Panc1 (cell line): ENCODE measurements around the gene THBS2. TPM values are rescaled to one million over a fixed set of nuclear protein-coding genes. Genes with fewer than 3 reads are reported as not detected.

Source experiments
- ATAC-seq: fragments of 200-7000 bp; cut with Tn5 transposase; 2 replicates; pipeline ENCODE4 v1.9.1; 2020; ENCODE audit warnings: mild to moderate bottlenecking, moderate library complexity
- BruUV-seq: library from RNA; stranded (reverse); fragments of 400-500 nt; replicated peaks from 2 replicates; lab custom pipeline; 2021; lab: Mats Ljungman, UMichigan
- CTCF ChIA-PET: fragments of 300-600 bp; sonication (Branson Sonifier 250); formaldehyde crosslinking; loops from one replicate; lab custom pipeline; 2022; ENCODE audit warnings: antibody characterized with exemption; lab: Charles Lee
- POLR2A ChIA-PET: fragments of 300-600 bp; sonication (Branson Sonifier 250); formaldehyde crosslinking; loops from one replicate; lab custom pipeline; 2022; ENCODE audit warnings: antibody characterized with exemption; lab: Charles Lee
- DNase-seq: peaks from one replicate; pipeline ENCODE4 v3.0.0-alpha.2; 2010; ENCODE audit warnings: low read depth, low spot score
- H3K27ac ChIP-seq: 2 replicates; pipeline ENCODE4 v1.5.1; 2011; ENCODE audit warnings: mild to moderate bottlenecking, low read length, inconsistent platforms
- H3K27me3 ChIP-seq: fragments of 200-500 bp; sonication (Bioruptor generic); 2 replicates; pipeline ENCODE4 v1.6.0; 2014; ENCODE audit warnings: low read length, inconsistent platforms; ENCODE audit not compliant: control insufficient read depth, insufficient read depth
- H3K36me3 ChIP-seq: fragments of 200-500 bp; sonication (Bioruptor generic); 2 replicates; pipeline ENCODE4 v1.5.1; 2014; ENCODE audit warnings: inconsistent platforms, mild to moderate bottlenecking, low read length, moderate library complexity; ENCODE audit not compliant: control insufficient read depth, insufficient read depth
- H3K4me1 ChIP-seq: 2 replicates; pipeline ENCODE4 v1.5.1; 2011; ENCODE audit warnings: inconsistent platforms, mild to moderate bottlenecking, low read length, moderate library complexity; ENCODE audit not compliant: control insufficient read depth, insufficient read depth
- H3K4me3 ChIP-seq, 2 experiments: 2 replicates each; pipeline ENCODE4 v1.5.1; 2011 to 2012; ENCODE audit warnings: low read depth in 2 of 2, low read length in 2 of 2, mild to moderate bottlenecking in 2 of 2, inconsistent platforms in 1 of 2, moderate library complexity in 1 of 2
- H3K9me3 ChIP-seq: fragments of 200-500 bp; sonication (Bioruptor generic); 2 replicates; pipeline ENCODE4 v1.5.1; 2014; ENCODE audit warnings: low read depth, mild to moderate bottlenecking, inconsistent platforms, low read length, moderate library complexity; ENCODE audit not compliant: control insufficient read depth, insufficient read depth
- POLR2AphosphoS5 ChIP-seq: IDR thresholded peaks from 2 replicates; pipeline ENCODE4 v1.6.1; 2012; ENCODE audit warnings: mild to moderate bottlenecking, low read depth, low read length, moderate library complexity
- SIN3A ChIP-seq: IDR thresholded peaks from 2 replicates; pipeline ENCODE4 v1.6.1; 2012; ENCODE audit warnings: low read depth, mild to moderate bottlenecking, low read length, moderate library complexity, borderline replicate concordance; ENCODE audit not compliant: insufficient read depth
- TCF7L2 ChIP-seq: IDR thresholded peaks from 2 replicates; pipeline ENCODE4 v1.6.1; 2011; ENCODE audit warnings: mild to moderate bottlenecking, low read depth, low read length, inconsistent platforms
- in situ Hi-C: cut with HindIII; loops from 2 replicates; pipeline ENCODE4 v1.10.0; 2016; ENCODE audit warnings: low sequenced_read_pairs, low pct_unique_long_range_greater_than_20kb
- intact Hi-C: fragments of 100-400 bp; cut with micrococcal nuclease; formaldehyde crosslinking; loops from one replicate; pipeline ENCODE4 v1.10.0; 2022; ENCODE audit not compliant: unreplicated experiment
- total RNA-seq: library from RNA; stranded (reverse); gene quantifications from one replicate; pipeline ENCODE4 v1.2.1, GENCODE V29; 2021; ENCODE audit not compliant: unreplicated experiment
- TF ChIP-seq, protein P1 (sequence below): fragments of 450-650 bp; IDR thresholded peaks from 2 replicates; pipeline ENCODE4 v1.5.1; 2017; ENCODE audit warnings: mild to moderate bottlenecking
- TF ChIP-seq, protein P2 (sequence below), 2 experiments: IDR thresholded peaks; 2 replicates each; pipeline ENCODE4 v1.6.1; 2011 to 2012; ENCODE audit warnings: low read depth in 2 of 2, control low read depth in 1 of 2, low read length in 1 of 2, mild to moderate bottlenecking in 1 of 2, moderate library complexity in 1 of 2; ENCODE audit not compliant: insufficient read depth in 1 of 2

THBS2 gene
- total RNA-seq, 1 experiment from 2014 or later: 0.05 TPM

GRCh38 chr6:169217972-169218371, 35.7 kb downstream of the THBS2 start:
- Histone ChIP-seq H3K9me3 (no peaks in the 10 kb centered on the region), H3K27ac (no peak overlapping the region), H3K4me3 (no peak overlapping the region), H3K27me3 (no peaks in the 10 kb centered on the region), H3K4me1 (0 out of 2 replicates have a peak, but pooled peaks cover 3% of the 10 kb centered on the region), H3K36me3 (no peaks in the 10 kb centered on the region)
- POLR2A ChIA-PET: no interaction called here
- intact Hi-C loops: no loop called here
- DNase-seq (no peak), ATAC-seq (no peak)
- CTCF ChIA-PET: no interaction called here
- TF ChIP-seq TCF7L2: no peak
- TF ChIP-seq POLR2AphosphoS5: no peak
- TF ChIP-seq, protein P1, sequence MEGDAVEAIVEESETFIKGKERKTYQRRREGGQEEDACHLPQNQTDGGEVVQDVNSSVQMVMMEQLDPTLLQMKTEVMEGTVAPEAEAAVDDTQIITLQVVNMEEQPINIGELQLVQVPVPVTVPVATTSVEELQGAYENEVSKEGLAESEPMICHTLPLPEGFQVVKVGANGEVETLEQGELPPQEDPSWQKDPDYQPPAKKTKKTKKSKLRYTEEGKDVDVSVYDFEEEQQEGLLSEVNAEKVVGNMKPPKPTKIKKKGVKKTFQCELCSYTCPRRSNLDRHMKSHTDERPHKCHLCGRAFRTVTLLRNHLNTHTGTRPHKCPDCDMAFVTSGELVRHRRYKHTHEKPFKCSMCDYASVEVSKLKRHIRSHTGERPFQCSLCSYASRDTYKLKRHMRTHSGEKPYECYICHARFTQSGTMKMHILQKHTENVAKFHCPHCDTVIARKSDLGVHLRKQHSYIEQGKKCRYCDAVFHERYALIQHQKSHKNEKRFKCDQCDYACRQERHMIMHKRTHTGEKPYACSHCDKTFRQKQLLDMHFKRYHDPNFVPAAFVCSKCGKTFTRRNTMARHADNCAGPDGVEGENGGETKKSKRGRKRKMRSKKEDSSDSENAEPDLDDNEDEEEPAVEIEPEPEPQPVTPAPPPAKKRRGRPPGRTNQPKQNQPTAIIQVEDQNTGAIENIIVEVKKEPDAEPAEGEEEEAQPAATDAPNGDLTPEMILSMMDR: no peak
- TF ChIP-seq, protein P2, sequence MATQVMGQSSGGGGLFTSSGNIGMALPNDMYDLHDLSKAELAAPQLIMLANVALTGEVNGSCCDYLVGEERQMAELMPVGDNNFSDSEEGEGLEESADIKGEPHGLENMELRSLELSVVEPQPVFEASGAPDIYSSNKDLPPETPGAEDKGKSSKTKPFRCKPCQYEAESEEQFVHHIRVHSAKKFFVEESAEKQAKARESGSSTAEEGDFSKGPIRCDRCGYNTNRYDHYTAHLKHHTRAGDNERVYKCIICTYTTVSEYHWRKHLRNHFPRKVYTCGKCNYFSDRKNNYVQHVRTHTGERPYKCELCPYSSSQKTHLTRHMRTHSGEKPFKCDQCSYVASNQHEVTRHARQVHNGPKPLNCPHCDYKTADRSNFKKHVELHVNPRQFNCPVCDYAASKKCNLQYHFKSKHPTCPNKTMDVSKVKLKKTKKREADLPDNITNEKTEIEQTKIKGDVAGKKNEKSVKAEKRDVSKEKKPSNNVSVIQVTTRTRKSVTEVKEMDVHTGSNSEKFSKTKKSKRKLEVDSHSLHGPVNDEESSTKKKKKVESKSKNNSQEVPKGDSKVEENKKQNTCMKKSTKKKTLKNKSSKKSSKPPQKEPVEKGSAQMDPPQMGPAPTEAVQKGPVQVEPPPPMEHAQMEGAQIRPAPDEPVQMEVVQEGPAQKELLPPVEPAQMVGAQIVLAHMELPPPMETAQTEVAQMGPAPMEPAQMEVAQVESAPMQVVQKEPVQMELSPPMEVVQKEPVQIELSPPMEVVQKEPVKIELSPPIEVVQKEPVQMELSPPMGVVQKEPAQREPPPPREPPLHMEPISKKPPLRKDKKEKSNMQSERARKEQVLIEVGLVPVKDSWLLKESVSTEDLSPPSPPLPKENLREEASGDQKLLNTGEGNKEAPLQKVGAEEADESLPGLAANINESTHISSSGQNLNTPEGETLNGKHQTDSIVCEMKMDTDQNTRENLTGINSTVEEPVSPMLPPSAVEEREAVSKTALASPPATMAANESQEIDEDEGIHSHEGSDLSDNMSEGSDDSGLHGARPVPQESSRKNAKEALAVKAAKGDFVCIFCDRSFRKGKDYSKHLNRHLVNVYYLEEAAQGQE (IDR thresholded peaks at IDR 0.05; ENCODE audit: insufficient read depth in 1 of 2, low read depth in 2 of 2, low read length in 1 of 2): no peak
- TF ChIP-seq SIN3A: no peak
- BruUV-seq: no TSS peak
- in situ Hi-C loops: no loop called here

DNA sequence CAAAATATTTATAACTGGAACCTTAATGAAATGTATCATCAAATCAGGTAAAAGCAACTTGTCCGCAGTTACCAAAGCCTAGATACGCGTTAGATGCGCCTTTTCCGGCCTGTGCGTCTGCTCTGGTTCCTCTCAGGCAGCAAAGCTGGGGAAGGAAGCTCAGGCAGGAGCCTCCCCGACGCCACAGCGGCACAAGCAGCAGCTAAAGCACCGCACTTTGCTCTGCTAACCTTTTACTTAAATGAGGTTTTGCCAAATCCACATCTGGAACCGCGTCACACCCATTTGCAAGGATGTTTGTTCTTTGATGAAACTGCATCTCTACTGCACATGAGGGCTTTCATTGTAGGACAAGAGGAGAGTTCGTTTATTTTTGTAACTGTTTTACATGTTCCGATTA, 36.8 kb downstream of the THBS2 start:
- no peaks in the 10 kb centered on the region for H3K9me3 ChIP-seq
- no peaks in the 10 kb centered on the region for H3K36me3 ChIP-seq
- H3K27ac ChIP-seq: no peak overlapping the region
- no peaks in the 10 kb centered on the region for H3K27me3 ChIP-seq
- DNase-seq: no peak
- intact Hi-C loops: no loop called here
- no TSS peak for BruUV-seq
- in situ Hi-C loops: no loop called here
- ChIA-PET CTCF (no interaction called here), POLR2A (no interaction called here)
- no peak for ATAC-seq
- TF ChIP-seq, protein P2 (IDR thresholded peaks at IDR 0.05; ENCODE audit: insufficient read depth in 1 of 2, low read depth in 2 of 2, low read length in 1 of 2): no peak
- TF ChIP-seq TCF7L2 (no peak), SIN3A (no peak), POLR2AphosphoS5 (no peak)
- TF ChIP-seq, protein P1: no peak
- H3K4me1 ChIP-seq: peaks cover 6% of the 10 kb centered on the region; the same call in 1 of the 2 replicates
- H3K4me3 ChIP-seq: no peak overlapping the region
